GM21360 (cell line): Measurements from ENCODE around the gene NRP1.

Experiments used
- ATAC-seq: cut with Tn5 transposase; IDR thresholded peaks from one replicate; pipeline ENCODE4 v1.9.1; 2021; ENCODE audit warnings: mild to moderate bottlenecking, moderate library complexity; ENCODE audit not compliant: unreplicated experiment

Gene NRP1

GRCh38 chr10:33133557-33133956 is 200.9 kb downstream of the NRP1 start:
- no peak for ATAC-seq

GRCh38 chr10:33132626-33133025 is 201.8 kb downstream of the NRP1 start:
- no peak for ATAC-seq

GRCh38 chr10:33129996-33130386 is 204.5 kb downstream of the NRP1 start:
- ATAC-seq: no peak

DNA sequence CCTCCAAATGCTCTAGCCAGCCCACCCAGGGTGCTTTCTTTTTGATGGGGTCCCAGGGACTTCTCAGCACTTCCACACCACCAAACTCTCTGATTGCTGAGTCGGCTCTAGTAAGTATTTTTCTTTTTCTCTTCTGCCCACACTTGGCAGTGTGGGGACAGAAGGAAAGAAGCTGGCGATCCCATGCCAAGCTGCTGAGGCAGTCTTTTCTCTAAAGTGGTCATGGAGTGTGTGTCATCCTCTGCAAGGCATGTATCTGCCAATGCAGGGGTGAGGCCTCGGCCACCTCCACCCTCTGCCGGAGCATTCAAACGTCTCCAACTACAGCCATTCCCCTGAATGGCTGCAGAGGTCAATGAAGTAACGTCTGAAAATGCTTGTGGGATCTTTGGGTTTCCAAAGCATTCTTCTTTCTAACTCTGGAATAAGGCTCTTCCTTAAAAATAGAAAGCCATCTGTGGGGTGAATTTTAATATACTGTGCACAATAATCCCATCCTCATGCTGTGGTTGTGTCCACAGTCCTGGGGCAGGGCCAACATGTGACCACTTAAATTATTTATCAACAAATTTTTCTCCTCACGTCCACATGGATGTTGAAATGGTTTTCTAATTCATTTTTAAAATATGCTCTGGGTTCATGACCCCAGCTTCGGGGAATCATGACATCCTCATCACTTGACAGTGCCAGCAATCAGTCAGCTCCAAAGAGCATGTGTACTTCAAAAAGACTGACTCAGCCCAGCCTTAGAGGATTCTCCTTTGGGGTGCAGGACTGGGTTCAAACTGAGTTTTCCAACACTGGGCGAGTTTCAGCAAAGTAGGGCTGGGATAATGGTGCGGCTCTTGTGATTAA is 205.1 kb downstream of the NRP1 start:
- ATAC-seq: no peak

DNA sequence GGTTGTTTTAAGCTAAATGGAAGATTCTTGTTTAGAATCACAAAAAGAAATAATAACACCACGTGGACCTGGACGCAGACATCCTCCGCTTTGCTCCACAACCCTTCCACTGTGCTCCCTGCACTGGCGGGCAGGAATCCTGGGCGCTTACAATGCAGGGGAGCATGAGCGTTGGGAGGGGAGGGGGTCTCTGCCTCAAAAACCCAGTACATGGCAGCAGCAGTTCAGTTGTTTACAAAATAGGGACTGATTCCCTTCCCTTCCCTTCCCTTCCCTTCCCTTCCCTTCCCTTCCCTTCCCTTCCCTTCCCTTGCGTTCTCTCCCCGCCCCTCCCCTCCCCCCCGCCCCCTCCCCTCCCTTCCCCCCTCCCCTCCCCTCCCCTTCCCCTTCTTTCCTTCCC is 206.8 kb downstream of the NRP1 start:
- ATAC-seq: no peak
